ENCODE data around the gene KRT85. TPM values are rescaled to one million over a fixed set of nuclear protein-coding genes. Genes with fewer than 3 reads are reported as not detected.

The KRT85 gene
- total and polyA plus RNA-seq, 2 of the 13 experiments (the other 11 are each of a cell fraction or from before 2014, with no cell fraction given) = not detected

- in situ Hi-C loops (cut with HindIII; ENCODE audit: extremely low pct_ligation_motif_present, low pct_unique_long_range_greater_than_20kb) (no loop called here), intact Hi-C loops (cut with micrococcal nuclease; ENCODE audit: unreplicated experiment) (loop anchor here (5.0 kb wide), 1 partner anchor 411 kb away; no protein-coding TSS in a partner anchor)
- H3K79me2 ChIP-seq (ENCODE audit: insufficient read depth, low read length) = no peaks in the 10 kb centered on the region
- ATAC-seq (no peak), FAIRE-seq (no peak), DNase-seq (ENCODE audit: low spot score) (no peak)
- H3K27ac ChIP-seq (ENCODE audit: extremely low read length, insufficient read depth, low read length) = no peak overlapping the region
- ChIA-PET CTCF (ENCODE audit: low intra/inter-chr PET ratio, low total read pairs) (no interaction called here), POLR2A (no interaction called here)
- peaks cover 0 to 20% of the 10 kb centered on the region in 2 experiments; a peak in 4 of 5 replicates for H3K27me3 ChIP-seq (ENCODE audit: control insufficient read depth in 1 of 2, insufficient read depth in 2 of 2, low read length in 2 of 2)
- no peak overlapping the region for H3K4me2 ChIP-seq (ENCODE audit: low read depth, low read length)
- no peaks in the 10 kb centered on the region for H4K20me1 ChIP-seq (ENCODE audit: insufficient read depth, low read length)
- no peak overlapping the region for H3K9ac ChIP-seq (ENCODE audit: insufficient read depth, low read depth, low read length)
- H3K4me3 ChIP-seq (replicated peaks in 1 of 3; ENCODE audit: insufficient read depth in 1 of 3, low read depth in 2 of 3, low read length in 3 of 3) = no peak overlapping the region
- H2AFZ ChIP-seq (ENCODE audit: low read length) = no peak overlapping the region
- no peaks in the 10 kb centered on the region for H3K36me3 ChIP-seq (replicated peaks in 1 of 2; ENCODE audit: control insufficient read depth in 1 of 2, insufficient read depth in 2 of 2, low read length in 2 of 2)
- TF ChIP-seq KAT8 (CRISPR knock-in tag; IDR thresholded peaks at IDR 0.05) (no peak), HOXA5 (CRISPR knock-in tag; IDR thresholded peaks at IDR 0.05) (no peak), MAFK (conservative IDR thresholded peaks at IDR 0.05 in 1 of 2, IDR thresholded peaks at IDR 0.05 in 1 of 2; ENCODE audit: low read length in 2 of 2) (no peak), YY1 (IDR thresholded peaks at IDR 0.05; ENCODE audit: insufficient read depth, insufficient replicate concordance, low read depth, low read length) (no peak), HMG20A (CRISPR knock-in tag; IDR thresholded peaks at IDR 0.05; ENCODE audit: borderline replicate concordance) (no peak), ZC3H13 (CRISPR knock-in tag; IDR thresholded peaks at IDR 0.05) (no peak), TEAD3 (CRISPR knock-in tag; optimal IDR thresholded peaks at IDR 0.05; ENCODE audit: borderline replicate concordance) (no peak), U2AF2 (IDR thresholded peaks at IDR 0.05; ENCODE audit: low read depth, low read length) (no peak), ZBTB44 (CRISPR knock-in tag; IDR thresholded peaks at IDR 0.05) (no peak), GPBP1L1 (CRISPR knock-in tag; IDR thresholded peaks at IDR 0.05) (no peak), ZBTB37 (CRISPR knock-in tag; IDR thresholded peaks at IDR 0.05) (no peak), ZNF770 (CRISPR knock-in tag; IDR thresholded peaks at IDR 0.05) (no peak), TFE3 (CRISPR knock-in tag; IDR thresholded peaks at IDR 0.05) (no peak), PLRG1 (conservative IDR thresholded peaks at IDR 0.05) (no peak)
- 0% methylated on average over 1 of the region's 2 CpGs for WGBS (ENCODE audit: low lambda C conversion rate)
- no peaks in the 10 kb centered on the region for H3K9me3 ChIP-seq (ENCODE audit: low read length)
- BruUV-seq (replicated peaks) = no TSS peak
- no peaks in the 10 kb centered on the region for H3K4me1 ChIP-seq (ENCODE audit: insufficient read depth, low read length)
Measured at GRCh38 chr12:52352951-52353350, 14.3 kb downstream of the KRT85 start.
